ENCODE data around the gene MAPKAPK2. TPM values are rescaled to one million over a fixed set of nuclear protein-coding genes. Genes with fewer than 3 reads are reported as not detected.
A peak's percentile ranks its signal among the peaks of the same experiment; 100 is the strongest.

The MAPKAPK2 gene
- total RNA-seq, 4 donors from 2014 or later, result 49.6 to 92.4 (median 59.6) TPM

DNA sequence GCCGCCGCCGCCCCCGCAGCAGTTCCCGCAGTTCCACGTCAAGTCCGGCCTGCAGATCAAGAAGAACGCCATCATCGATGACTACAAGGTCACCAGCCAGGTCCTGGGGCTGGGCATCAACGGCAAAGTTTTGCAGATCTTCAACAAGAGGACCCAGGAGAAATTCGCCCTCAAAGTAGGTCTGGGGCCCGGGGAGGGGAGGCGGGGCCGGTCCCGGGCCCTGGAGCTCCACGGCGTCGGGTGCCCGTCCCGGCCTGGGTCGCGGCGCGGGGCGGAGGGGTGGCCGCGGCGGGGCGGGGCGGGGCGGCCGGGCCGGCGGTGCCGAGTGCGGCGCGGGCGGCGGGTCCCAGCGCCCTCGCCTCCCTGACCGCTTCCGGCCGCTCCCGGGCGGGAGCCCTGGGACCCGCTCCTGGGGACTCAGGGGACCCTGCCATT, 646 bp downstream of the MAPKAPK2 start:
- TF ChIP-seq, protein P1, sequence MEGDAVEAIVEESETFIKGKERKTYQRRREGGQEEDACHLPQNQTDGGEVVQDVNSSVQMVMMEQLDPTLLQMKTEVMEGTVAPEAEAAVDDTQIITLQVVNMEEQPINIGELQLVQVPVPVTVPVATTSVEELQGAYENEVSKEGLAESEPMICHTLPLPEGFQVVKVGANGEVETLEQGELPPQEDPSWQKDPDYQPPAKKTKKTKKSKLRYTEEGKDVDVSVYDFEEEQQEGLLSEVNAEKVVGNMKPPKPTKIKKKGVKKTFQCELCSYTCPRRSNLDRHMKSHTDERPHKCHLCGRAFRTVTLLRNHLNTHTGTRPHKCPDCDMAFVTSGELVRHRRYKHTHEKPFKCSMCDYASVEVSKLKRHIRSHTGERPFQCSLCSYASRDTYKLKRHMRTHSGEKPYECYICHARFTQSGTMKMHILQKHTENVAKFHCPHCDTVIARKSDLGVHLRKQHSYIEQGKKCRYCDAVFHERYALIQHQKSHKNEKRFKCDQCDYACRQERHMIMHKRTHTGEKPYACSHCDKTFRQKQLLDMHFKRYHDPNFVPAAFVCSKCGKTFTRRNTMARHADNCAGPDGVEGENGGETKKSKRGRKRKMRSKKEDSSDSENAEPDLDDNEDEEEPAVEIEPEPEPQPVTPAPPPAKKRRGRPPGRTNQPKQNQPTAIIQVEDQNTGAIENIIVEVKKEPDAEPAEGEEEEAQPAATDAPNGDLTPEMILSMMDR (IDR thresholded peaks at IDR 0.05), result no peak
- TF ChIP-seq POLR2A (IDR thresholded peaks at IDR 0.05), result no peak
- Histone ChIP-seq H3K9me3 (no peaks in the 10 kb centered on the region), H3K36me3 (no peaks in the 10 kb centered on the region), H3K27ac (peak overlapping the region; percentile 96 to 99 (median 98)), H3K4me3 (peak overlapping the region; percentile 54 to 99 (median 90)), H3K4me1 (peaks cover 0 to 57% (median 8%) of the 10 kb centered on the region in 4 donors), H3K27me3 (no peaks in the 10 kb centered on the region)
- peak in 2 of 3 donors; percentile 54 to 73 for DNase-seq

DNA sequence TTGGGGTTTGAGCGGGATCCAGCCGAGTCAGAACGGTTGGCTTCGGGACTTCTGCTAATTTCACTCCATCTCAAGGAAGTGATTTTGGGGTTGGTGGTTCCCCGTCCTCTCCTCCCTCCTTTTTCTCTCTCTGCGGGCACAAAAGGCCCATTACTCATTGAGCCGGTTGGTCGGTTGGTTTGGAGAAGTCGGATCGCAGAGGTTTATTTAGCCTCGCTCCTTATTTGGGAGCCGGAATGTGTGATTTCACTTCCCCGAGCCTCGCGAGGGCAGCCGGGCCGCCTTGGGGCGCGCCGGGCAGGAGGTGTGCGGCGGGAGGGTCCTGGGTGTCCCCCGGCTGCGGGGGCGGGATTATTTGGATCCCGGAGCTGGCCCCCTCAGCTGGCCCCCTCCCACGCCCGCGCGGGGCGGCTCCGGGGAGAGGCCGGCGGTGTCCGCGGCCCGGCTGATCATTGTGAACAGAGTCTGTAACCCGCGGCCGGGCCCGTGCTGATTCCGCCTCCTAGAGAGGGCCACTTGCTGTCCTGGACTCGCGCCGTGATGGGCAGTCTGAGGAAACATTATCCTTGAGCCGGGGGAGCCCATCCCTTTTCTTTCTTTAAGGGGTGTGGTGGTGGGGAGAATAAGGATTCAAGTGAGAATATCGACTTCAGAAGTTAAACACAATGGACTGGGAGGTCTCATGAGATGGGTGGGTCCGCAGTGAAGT, 1.2 kb downstream of the MAPKAPK2 start:
- Histone ChIP-seq H3K27me3 (no peaks in the 10 kb centered on the region), H3K4me1 (peaks cover 0 to 63% (median 11%) of the 10 kb centered on the region in 4 donors), H3K9me3 (no peaks in the 10 kb centered on the region), H3K36me3 (no peaks in the 10 kb centered on the region), H3K27ac (peak overlapping the region; percentile 96 to 99 (median 98)), H3K4me3 (peak overlapping the region; percentile 54 to 99 (median 90))
- peak; percentile 45 to 70 (median 69) for DNase-seq
- TF ChIP-seq POLR2A (IDR thresholded peaks at IDR 0.05), result no peak
- TF ChIP-seq, protein P1 (IDR thresholded peaks at IDR 0.05), result no peak

DNA sequence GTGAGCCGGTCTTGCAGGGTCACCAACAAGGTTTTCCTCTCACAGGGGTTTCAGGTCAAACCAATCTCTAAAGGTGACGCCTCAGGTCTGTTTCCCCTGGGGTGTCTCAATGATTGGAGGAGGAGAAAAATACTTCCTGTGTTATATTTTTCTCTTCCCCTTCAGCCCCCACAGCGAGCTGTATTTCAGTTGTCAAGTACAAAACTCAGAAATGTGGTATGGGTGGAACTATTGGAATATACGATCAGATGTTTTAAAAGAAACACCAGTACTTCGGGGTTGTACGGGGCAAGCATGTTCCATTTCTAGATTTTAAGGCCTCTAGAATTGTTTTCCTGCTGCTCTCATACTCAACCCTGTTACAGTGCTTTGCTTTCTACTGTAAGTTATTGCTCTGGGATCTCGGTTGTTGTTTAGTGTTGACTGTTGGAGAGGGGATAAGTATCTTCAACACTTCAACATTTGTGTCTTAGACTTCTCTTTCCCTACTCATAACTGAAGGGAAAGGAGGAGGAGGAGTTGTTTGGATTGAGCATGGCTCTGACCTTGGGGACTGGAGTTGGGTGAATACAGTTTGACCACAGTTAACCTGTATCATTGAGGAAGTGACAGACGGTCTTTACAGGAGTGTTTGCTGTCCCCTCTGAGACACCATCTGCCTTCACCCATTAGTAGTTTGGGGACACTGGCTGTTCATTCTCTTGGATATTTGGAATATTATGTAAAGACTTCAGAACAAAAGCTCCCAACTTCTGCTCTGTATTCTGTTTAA, 2.0 kb downstream of the MAPKAPK2 start:
- peak in 2 of 3 donors; percentile 61 to 63 for DNase-seq
- Histone ChIP-seq H3K36me3 (no peaks in the 10 kb centered on the region), H3K9me3 (no peaks in the 10 kb centered on the region), H3K27ac (peak overlapping the region; percentile 96 to 99 (median 98)), H3K4me1 (peaks cover 0 to 68% (median 13%) of the 10 kb centered on the region in 4 donors), H3K27me3 (no peaks in the 10 kb centered on the region), H3K4me3 (peak overlapping the region; percentile 54 to 99 (median 90))
- TF ChIP-seq POLR2A (IDR thresholded peaks at IDR 0.05), result no peak
- TF ChIP-seq, protein P1 (IDR thresholded peaks at IDR 0.05), result no peak

DNA sequence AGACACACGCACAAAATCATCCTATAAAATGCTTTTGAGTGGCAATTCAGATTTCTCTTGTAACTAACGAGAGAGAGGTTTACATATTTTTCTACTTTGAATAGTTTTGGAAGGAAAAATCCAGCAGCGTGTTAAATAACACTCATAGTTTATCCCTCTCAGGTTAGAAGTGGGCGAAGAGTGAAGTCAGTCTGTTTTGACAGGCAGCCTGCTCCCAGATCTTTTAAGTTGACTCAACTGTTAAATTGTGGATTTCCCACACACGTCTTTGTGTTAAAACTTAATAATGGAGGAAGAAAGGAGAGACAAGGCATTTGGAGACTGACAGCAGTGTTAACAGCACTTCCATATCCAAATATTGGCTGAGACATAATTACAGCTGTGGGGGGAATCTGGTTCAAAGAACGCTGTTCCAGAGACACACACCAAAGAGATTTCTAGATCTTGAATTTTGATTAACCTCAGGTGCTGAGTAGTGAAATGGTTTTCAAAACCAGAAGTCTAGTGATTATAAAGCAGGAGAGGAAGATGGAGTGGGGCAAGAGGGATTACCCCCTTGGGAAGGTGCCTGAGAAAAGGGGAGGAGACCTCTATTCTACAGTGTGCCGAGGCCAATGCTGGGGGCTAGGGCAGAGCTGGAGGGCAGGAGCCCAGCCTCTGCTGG, 2.7 kb downstream of the MAPKAPK2 start:
- peaks cover 0 to 70% (median 16%) of the 10 kb centered on the region in 4 donors for H3K4me1 ChIP-seq
- H3K36me3 ChIP-seq, result no peaks in the 10 kb centered on the region
- DNase-seq, result no peak
- no peaks in the 10 kb centered on the region for H3K9me3 ChIP-seq
- H3K27ac ChIP-seq, result peak overlapping the region in 3 of 4 donors; percentile 96 to 99 (median 98)
- H3K4me3 ChIP-seq, result peak overlapping the region in 2 of 4 donors; percentile 85 to 94
- H3K27me3 ChIP-seq, result no peaks in the 10 kb centered on the region
- no peak for TF ChIP-seq POLR2A (IDR thresholded peaks at IDR 0.05)
- TF ChIP-seq, protein P1 (IDR thresholded peaks at IDR 0.05), result no peak

DNA sequence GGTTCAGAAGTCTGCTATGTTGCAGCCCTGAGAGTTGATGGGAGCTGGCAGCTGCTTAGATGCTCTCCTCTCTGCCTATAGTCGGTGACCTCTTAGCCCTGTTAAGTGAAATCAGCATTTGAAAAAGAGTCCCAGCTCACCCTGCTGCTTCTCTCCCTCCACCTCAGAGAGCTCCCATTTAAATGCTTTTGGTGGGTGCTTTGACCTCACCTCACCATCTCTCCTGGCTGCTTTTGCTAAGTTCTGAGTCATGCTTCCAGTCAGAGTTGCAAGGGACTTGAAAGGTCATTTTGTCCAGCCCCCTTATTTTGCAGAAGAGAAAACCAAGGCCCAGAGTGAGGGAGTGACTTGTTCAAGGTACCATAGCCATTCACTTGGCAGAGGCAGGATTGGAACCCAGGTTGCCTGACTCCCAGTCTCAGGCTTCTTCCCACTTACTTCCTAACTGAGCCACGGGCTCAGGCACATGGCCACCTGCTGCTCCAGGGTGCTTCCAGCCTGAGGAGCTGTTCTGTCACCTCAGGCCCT, 3.3 kb downstream of the MAPKAPK2 start:
- Histone ChIP-seq H3K27ac (peak overlapping the region in 1 of 4 donors; percentile 98), H3K27me3 (no peaks in the 10 kb centered on the region), H3K9me3 (no peaks in the 10 kb centered on the region), H3K4me3 (no peak overlapping the region), H3K4me1 (peaks cover 0 to 71% (median 17%) of the 10 kb centered on the region in 4 donors), H3K36me3 (no peaks in the 10 kb centered on the region)
- TF ChIP-seq, protein P1 (IDR thresholded peaks at IDR 0.05), result no peak
- TF ChIP-seq POLR2A (IDR thresholded peaks at IDR 0.05), result no peak
- no peak for DNase-seq
